Measurements from ENCODE around the gene SLC25A41.
"Not testable (repeated sequence)": the region's sequence is repeated elsewhere in the genome, so short reads cannot be mapped to it uniquely, and the experiment has no call there.

Gene SLC25A41

DNA sequence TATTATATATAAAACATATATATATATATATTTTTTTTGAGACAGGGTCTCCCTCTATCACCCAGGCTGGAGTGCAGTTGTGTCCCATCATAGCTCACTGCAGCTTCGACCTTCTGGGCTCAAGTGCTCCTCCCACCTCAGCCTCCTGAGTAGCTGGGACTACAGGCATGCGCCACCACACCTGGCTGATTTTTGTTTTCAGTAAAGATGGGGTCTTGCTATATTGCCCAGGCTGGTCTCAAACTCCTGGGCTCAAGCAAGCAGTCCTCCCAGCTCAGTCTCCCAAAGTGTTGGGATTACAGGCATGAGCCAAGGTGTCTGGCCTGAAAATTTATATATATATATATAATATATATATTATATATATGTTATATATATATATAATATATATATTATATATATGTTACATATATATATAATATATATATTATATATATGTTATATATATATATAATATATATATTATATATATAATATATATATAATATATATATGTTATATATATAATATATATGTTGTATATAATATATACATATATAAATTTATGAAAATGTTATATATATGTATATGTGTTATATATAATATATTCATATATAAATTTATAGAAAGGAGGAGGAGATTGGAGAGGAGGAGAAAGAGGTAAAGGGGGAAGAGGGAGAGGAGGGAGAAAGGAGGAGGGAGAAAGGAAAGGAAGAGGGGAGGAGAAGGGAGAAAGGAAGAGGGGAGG is 4.7 kb downstream of the SLC25A41 start:
- DNase-seq (ENCODE audit: low read depth) = not testable (repeated sequence)

DNA sequence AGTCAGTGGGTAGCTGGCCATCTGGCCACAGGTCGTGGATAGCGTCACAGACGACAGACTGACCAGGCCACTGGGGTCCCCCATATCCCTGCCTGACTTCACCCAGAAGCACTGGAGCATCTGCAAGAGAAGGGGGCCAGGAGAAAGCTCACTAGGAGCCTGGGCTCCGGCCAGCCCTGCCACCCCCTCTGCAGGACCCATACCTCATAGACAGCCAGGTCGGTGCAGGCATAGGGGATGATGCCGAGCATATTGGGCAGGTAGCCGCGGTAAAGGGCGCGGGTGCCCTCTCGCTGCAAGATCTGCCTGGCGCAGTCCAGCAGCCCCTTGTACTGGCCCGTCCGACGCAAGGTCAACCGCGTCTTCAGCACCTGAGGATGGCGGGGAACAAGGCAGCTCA is 6.4 kb downstream of the SLC25A41 start:
- DNase-seq (ENCODE audit: low read depth) = no peak

DNA sequence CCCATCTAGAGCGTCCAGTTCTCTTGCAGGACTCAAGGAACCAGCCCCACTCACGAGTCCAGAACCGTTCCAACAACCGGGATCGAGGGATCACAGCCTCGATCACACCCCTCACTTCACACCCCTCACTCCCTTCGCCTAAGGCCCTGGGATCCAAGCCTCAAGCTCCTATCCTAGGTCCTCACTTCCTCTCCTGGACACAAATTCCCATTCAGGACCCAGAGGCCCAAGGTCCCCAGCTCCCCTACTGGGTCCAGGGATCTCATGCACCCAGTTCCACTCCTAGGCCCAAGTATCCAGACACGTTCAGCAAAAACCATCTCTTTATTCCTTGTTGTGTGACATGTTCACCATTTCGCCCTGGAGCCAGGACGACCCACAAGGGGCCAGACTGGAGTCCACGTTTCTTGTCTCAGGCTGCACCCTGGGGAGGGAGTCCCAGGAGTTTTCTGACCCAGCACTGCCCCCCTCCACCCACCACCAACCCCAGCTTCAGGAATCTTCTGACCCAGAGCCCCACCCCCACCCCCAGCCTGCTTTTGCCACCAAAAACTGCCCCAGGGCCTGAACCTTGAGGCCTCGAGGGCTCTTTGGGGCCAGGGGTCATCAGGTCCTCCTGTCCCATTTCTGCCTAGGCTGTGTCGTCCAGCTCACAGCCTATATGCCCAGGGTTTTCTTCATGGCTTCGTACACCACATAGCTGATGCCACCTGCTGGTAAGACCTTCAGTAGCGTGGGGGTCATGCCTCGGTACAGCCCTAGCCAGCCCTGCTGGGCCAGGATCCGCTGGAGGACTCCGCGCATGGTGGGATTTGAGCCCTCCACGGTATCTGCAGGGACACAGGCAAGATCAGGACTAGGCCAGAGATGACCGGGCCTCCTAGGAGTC is 7.6 kb downstream of the SLC25A41 start:
- no peak for DNase-seq (ENCODE audit: low read depth)

DNA sequence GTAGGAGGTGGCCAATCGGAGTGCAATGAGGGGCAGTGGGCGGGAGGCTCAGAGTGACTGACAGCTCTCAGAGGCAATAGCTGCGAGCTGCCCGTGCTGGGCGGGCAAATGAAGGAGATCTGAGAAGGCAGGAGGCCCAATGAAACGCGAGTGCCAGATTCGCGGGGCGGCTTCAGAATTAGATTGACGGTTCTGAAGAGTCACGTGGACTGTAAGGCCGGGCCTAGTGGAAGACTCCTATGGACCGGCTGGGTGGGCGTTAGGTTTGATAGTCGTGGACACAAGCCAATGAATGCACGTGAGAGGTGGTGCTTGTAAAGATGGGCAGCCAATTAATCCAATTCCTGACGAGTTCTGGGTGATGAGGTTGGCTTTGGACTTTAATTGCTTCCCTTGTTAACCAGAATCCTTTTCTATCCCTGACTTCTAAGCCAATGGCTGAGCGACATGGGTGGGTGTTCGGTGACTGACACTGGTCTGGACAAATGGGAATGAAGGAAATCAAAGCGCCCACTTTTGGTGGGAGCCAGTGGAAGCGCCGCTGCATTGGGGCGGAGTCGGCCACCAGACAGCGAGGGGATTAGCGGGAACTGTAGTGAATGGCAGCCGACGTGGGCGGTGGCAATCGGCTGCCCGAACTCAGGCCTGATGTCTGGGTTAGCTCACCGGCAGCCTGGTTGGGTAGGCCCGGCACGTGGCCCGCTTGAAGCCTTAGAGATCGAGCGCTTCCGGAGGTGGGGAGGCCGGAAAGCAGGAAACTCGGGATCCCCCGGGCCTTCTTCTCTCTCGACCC is 8.4 kb downstream of the SLC25A41 start:
- peak; percentile 98 for DNase-seq (ENCODE audit: low read depth)

DNA sequence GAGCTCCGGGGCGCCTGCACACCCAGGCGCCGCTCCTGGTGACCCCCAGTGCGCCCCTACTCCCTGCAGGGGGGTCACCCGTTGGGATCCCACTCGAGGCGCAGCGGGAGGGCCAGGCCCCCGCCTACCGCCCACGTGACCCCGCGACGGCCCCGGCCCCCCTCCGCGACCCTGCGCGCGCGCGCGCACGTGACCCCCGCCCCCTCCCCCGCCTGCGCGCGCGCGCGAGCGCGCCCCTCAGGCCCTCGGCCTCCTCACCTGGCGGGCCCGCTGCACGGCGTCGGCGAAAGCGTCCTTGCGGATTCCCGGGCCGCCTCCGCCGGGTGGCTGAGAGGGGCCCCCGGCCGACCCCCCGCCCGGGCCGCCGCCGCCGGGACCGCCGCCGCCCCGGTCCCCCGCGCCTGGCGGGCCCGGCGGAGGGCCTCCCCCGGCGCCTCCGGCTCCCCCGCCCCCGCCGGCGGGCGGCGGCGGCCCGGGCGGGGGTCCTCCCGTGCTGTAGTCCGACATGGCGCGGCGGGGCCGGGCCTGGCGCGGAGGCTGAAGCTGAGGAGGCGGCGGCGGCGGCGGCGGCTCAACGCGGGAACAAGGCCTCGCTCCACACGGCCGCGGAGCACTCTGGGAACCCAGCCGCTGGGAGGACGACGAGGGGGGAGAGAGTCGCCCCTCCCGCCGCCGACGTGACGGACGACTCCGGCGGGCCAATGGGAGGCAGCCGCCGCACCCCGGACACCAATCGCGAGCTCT is 9.2 kb downstream of the SLC25A41 start, which contains the start of gene KHSRP:
TSS of gene KHSRP (minus strand) at position 617 of the 744 bp plus-strand sequence. CDS start at position 507, 110 bp downstream.
- no peak for DNase-seq (ENCODE audit: low read depth)

DNA sequence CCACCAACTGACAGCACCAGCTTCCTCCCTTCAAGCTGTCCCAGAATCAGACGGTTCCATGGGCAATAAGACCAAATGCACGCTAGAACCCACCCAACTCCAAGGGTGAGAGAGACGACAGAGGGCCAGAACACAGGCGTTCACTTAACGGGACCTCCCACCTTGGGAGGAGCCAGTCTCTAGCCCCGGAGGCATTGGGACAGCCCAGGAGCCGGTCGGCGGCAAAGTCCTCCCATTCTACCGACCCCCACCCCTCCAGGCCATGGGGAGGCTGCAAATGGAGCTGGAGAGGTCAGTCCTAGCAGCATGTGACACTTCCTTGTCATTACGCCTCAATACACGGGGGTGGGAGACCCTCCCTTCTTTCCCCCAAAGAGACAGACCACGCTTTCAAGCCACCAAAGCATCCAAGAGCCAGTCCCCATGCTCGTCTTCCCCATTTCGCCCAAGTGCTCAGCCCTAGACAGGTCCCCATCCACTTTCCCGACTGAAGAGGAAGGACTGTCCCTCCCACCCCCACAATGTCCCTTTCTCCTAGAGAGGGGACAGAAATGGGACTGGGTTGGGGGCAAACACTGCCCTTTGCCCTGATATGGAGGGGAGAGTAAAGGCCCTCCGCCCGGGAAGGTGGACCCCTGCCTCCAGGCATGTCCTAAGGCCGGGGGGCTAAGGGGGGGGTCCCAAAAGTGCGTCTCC is 9.9 kb downstream of the SLC25A41 start:
- peak; percentile 26 for DNase-seq (ENCODE audit: low read depth)

DNA sequence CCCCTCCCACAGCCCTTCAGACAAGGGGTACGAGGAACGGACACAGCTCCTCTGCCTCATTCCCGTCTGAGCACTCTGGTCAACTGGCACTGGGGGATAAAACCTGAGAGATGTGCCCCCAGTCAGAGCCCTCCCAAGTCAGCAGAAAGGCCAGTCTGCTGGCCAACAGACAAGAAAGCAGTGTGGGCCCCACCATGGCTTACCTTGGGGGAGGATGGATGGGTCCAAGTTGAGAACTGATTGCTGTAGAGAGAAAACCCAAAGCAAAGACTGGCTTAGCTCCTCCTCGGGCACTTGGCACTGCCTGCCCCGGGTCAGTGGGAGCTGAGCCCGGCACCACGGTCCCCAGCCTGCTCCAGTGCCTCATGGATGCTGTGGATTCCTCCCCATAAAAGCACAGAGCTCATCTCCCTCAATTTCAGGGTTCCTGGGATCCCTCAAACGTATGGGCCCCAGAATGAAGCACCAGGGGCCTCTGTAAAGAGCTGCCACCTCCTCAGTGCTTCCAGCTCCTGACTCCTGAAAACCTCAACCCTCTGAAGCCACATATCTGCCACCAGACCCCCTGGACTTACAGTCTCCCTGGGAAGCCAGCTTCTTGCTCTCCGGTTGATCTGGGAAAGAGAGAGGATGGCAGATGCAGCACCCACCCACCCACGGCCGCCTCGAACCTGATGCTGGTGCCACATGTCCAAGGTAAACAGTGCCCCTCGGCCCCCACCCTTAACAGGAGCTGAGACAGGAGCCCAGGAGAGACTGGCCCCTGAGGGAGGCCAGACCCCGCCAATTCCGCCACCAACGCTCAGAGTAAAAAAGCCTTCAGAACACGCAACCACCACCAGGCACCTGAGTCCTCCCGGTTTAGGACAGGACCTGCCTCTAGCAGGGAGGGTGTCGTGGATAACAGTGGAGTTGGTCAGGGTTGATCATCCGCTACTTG is 12.2 kb downstream of the SLC25A41 start:
- no peak for DNase-seq (ENCODE audit: low read depth)

DNA sequence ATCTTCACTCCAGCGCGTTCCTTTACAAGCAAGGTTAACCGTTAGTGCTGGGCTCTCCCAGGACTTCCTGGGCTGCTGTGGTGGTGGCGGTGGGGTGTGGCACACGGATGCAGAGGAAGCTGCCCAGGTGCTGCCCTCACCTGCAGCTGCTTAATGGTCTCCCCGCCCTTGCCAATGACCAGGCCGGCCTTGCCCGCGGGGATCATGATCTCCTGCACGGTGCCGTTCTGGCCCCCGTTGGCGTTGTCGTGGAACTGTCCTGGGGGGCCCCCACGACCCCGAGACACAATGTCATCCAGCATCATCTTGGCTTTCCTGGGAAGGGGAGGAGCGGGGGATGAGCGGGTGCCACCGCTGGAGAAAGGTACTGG is 15.0 kb downstream of the SLC25A41 start:
- DNase-seq (ENCODE audit: low read depth) = no peak

DNA sequence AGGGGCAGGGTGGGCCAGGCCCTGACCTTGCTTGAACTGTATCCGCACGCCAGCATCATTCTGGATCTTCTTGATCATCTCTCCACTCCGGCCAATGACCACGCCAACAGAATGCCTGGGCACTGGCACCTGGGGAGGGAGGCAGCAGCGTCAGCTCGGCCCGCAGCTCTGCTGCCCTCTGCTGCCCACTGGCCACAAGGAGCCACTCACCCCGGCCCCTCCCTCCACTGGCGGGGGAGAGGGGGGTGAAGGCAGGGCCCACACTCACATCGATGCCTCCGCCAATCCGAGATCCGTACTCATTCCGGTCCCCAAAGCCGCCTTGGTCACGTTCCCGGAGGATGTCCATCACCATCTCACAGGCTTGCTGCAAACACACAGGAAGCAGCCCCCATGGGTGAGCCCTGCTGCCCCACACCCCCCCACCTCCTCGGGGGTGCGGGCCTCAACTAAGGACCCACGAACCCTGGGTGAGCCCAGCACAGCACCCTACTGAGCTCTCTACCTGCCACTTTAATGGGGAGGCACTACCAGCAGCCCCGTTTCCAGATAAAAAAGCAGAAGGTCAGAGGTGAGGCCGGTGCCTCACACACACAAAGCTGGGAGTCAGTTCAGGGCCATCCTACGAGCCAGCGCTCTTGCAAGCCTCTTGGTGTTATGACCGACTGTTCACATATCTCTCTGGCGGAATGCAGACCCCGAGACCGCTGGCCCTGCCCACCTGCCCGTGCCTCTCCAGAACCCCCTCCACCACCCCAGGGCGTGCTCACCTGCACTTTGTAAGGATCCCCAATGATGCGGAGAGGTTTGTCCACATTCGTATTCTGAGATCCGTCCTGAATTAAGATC is 15.6 kb downstream of the SLC25A41 start:
- DNase-seq (ENCODE audit: low read depth) = no peak

DNA sequence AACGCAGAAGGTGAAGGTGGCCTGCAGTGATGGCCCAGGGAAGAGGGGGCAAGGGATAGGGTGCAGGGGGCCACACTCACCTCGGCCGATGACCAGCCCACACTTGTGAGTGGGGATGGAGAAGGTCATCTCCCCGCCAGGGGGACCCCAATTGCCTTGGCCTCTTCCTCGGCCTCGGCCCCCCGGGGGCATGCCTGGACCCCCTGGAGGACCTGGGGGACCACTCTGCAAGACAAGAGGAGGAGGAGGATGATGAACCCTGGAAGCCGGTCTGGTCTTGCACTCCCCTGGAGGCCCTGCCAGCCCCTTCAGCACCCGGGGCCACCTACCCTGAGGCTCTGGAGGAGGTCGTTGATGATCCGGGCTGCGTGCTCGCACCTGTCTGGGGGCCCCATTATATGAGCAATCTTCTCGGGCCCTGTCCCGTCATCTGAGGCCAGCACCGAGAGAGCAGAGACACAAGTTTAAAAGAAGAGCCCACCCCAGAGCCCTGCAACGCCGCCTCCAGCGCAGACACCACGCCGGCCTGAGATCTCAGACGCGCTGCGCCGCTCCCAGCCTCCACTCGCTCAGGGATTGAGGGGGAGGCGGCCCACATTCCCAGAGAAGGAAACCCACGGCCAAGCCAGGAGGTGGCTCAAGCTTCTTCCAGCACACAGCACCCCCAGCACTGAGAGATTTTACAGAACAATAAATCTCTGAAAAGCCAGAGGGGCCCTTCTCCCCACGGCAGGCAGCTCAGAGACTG is 16.7 kb downstream of the SLC25A41 start:
- no peak for DNase-seq (ENCODE audit: low read depth)

DNA sequence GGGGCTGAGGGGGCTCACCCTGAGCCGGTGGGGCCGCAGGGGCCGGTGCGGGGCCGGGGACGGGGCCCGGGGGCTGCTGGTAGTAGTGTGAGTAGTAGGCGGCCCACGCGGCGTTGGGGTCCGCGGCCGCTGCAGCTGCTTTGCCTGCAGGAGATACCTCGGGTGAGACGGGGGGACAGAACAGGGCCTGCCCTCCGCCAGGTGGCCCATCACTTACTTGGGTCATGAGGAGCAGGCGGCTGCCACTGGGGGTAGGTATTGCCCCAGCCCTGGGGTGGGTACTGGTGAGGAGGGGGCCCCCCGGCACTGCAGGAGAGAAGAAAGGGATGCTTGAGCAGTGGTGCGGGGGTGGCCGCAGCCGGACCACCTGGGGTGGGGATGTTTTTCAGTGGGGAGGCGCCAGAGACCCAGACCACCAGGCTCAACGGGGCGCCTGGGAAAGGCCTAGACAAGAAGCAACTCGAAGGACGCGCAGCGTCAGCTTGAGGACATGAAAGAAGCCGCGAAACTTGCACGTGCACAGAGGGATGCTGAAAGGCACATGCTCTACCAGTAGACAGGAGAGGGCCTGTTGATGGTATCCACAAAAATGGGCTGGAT is 17.9 kb downstream of the SLC25A41 start:
- DNase-seq (ENCODE audit: low read depth) = no peak

DNA sequence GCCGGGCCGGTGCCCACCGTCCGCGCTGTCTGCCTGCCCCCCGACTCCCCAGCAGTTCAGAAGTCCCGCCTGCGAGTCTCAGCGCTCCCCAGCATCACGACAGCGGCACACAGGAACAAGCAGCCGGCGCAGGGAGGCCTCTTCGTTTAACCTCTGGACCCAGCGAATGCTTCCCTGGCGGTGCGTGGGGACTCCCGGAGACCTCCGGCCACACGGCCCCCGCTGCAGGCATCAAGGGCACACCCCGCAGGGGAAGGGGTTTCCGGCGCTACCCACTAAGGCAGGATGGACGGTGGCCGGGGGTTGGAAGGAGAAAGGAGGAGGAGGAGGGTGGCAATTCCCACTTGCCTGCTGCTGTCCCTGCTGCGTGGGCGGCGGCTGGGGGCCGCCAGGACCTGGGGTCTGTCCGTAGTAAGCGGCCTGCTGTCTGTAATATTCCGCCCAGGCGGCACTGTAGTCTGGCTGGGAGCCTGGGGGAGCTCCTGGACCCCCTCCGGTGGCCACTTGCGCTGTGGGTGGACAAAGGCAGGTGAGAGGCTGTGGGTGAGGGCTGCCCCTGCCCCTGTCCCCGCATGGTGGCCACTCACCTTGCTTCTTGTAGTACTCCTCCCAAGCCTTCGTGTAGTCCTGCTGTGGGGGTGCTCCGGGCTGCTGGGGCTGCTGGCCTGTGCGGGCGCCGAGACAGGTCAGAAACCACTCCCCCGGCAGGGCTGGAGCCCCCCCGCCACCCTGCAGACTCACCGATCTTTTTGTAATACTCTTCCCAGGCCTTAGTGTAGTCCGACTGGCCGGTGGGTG is 18.6 kb downstream of the SLC25A41 start:
- DNase-seq (ENCODE audit: low read depth) = no peak

DNA sequence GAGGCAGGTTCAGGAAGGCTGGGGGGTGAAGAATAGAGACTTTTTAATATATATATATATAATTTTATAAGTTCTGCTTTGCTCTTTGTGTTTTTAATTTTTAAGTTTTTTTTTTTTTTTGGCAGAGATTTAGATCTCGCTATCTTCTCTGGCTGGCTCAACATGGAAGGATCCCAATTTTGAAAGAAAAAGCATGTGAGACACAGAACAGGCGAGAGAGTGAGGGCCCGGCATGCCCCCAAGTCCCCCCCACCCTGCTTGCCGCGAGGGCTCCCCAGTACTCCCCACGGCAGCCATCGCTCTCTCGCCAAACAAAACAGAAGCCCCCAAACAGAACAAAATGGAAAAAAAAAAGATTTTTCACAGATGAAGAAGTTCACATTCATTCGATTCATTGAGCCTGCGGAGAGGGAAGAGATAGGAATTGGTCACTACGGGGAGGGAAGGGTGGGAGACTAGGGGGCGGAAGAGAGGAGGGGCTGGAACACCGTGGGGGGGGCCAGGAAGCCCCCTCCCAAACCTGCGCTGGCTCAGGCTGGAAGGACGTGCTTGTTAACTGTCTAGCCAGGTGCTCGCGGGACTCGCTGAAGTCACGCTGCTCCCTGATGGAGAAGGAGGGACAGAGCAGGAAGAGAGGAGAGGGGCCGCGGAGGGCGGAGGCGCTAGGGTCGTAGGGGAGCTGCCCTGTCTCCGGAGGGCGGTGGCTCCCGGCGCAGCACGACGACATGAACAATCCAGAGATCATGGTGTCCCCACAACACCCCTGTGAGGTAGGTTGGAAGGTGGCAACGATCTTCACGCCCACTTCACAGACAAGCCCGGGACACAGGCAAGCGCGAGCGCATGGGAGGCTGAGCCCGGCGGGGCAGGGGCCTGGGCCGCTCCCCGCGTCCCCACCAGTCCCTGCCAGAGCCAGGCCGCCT is 19.6 kb downstream of the SLC25A41 start:
- no peak for DNase-seq (ENCODE audit: low read depth)

DNA sequence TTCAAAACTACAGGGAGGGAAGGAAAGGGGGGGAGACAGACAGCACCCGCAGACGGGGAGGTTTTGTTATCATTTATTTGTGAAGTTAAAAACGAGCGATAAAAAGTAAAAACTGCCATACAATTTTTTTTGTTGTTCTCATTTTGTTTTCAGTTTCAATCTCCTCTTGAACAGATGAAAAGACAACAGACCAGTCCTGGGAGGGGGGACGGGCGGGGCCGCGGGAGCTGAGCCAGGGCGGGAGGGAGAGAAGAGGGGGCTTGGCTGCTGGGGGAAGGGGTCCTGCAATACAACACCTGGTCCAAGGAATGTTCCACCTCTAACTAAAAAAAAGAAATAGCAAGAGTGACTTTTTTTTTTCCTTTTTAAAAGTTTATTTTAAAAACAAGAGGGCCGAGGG is 20.3 kb downstream of the SLC25A41 start:
- no peak for DNase-seq (ENCODE audit: low read depth)

DNA sequence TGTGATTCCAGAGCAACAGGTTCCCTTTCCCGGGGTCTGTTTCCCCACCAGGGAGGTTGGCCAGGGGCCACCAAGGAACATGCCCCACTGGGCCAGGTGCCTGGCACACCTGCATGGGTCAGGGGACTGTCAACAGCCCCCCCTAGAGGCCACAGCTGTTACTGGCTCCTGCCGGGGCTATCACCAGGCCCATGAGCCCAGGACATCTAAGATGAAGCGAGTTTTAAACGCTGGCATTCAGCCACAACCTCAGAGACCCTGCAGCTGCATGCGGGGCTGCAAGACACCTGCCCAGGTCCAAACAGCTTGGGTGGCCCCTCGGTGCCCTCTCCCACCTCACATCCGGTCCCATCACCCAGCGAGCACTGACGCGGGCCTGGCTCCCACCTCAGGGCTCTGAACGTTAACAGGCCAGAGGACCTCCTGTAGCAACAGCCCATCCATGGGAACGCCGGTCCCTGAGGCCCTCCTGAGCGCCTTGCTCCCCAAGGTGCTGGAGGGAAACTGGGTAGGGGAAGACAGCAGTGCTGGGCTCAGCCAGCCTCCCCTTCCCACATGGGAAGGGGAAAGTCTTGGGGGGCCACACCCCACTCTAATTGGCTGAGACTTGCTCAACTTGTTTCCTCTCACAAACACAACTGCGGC is 21.0 kb downstream of the SLC25A41 start:
- peak; percentile 20 for DNase-seq (ENCODE audit: low read depth)
